Measurements from ENCODE around the gene RFX4. TPM values are rescaled to one million over a fixed set of nuclear protein-coding genes. Genes with fewer than 3 reads are reported as not detected.

The RFX4 gene
- total RNA-seq, 1 experiment from 2014 or later: not detected

DNA sequence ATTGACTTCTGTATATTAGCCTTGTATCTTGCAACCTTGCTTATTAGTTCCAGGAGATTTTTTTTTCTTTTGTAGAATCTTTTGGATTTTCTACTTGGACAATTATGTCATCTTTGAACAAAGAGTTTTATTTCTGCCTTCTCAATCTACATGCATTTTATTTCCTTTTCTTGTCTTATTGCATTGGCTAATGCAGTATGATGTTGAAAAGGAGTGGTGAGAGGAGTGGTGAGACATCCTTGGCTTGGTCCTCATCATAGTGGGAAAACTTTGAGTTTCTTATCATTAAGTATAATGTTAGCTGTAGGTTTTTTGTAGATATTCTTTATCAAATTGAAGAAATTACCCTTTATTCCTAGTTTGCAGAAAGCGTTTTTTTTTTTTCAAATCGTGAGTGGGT lies 80.6 kb downstream of the RFX4 start:
- H3K9me2 ChIP-seq (ENCODE audit: insufficient read depth): no peaks in the 10 kb centered on the region
- CTCF ChIA-PET: no interaction called here
- H3K36me3 ChIP-seq (ENCODE audit: control insufficient read depth in 1 of 2, insufficient read depth in 2 of 2, low read length in 2 of 2): no peaks in the 10 kb centered on the region
- H3K4me3 ChIP-seq (replicated peaks in 1 of 2; ENCODE audit: low read depth in 1 of 2, low read length in 2 of 2): no peak overlapping the region
- no peaks in the 10 kb centered on the region for H3K4me1 ChIP-seq (ENCODE audit: control insufficient read depth in 1 of 2, insufficient read depth in 2 of 2, low read length in 2 of 2)
- no peak overlapping the region for H3K27ac ChIP-seq (ENCODE audit: low read depth, low read length)
- POLR2A ChIA-PET: no interaction called here
- no peak overlapping the region for H2AFZ ChIP-seq (ENCODE audit: low read depth, low read length, poor library complexity, severe bottlenecking)
- no peak for ATAC-seq
- no peaks in the 10 kb centered on the region for H4K20me1 ChIP-seq (ENCODE audit: insufficient read depth)
- H3K9me3 ChIP-seq (ENCODE audit: control insufficient read depth in 1 of 2, insufficient read depth in 1 of 2, low read depth in 1 of 2, low read length in 2 of 2): peaks cover 3 to 7% of the 10 kb centered on the region in 2 experiments; a peak in 2 of 4 replicates
- intact Hi-C loops (cut with micrococcal nuclease): no loop called here
- no peak for DNase-seq (ENCODE audit: low read depth, low spot score)
- no peak overlapping the region for H3K4me2 ChIP-seq (ENCODE audit: low read length)
- RAD21 ChIA-PET (ENCODE audit: low non-redundant PET in 1 of 2, low total read pairs in 2 of 2, uncharacterized antibody in 2 of 2, unreplicated experiment in 2 of 2): no interaction called here
- peaks cover 11% of the 10 kb centered on the region; the same call in 1 of the 2 replicates for H3K27me3 ChIP-seq (ENCODE audit: insufficient read depth, low read length)
- H3K9ac ChIP-seq (ENCODE audit: low read length): no peak overlapping the region
- TF ChIP-seq CBX3 (IDR thresholded peaks at IDR 0.05; ENCODE audit: low read depth): no peak
- no peak for TF ChIP-seq ZFX (IDR thresholded peaks at IDR 0.05)
- TF ChIP-seq JUND (IDR thresholded peaks at IDR 0.05): no peak
- TF ChIP-seq, protein P1, sequence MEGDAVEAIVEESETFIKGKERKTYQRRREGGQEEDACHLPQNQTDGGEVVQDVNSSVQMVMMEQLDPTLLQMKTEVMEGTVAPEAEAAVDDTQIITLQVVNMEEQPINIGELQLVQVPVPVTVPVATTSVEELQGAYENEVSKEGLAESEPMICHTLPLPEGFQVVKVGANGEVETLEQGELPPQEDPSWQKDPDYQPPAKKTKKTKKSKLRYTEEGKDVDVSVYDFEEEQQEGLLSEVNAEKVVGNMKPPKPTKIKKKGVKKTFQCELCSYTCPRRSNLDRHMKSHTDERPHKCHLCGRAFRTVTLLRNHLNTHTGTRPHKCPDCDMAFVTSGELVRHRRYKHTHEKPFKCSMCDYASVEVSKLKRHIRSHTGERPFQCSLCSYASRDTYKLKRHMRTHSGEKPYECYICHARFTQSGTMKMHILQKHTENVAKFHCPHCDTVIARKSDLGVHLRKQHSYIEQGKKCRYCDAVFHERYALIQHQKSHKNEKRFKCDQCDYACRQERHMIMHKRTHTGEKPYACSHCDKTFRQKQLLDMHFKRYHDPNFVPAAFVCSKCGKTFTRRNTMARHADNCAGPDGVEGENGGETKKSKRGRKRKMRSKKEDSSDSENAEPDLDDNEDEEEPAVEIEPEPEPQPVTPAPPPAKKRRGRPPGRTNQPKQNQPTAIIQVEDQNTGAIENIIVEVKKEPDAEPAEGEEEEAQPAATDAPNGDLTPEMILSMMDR (IDR thresholded peaks at IDR 0.05 in 2 of 3, conservative IDR thresholded peaks at IDR 0.05 in 1 of 3; ENCODE audit: borderline replicate concordance in 1 of 3, insufficient read depth in 1 of 3, low read depth in 2 of 3, low read length in 2 of 3): no peak
- no peak for TF ChIP-seq ZNF274 (IDR thresholded peaks at IDR 0.05; ENCODE audit: low read depth, low read length)
- TF ChIP-seq TCF7L2 (IDR thresholded peaks at IDR 0.05; ENCODE audit: borderline replicate concordance, extremely low read depth, insufficient read depth, insufficient read length): no peak
- no peak for TF ChIP-seq YY1 (IDR thresholded peaks at IDR 0.05; ENCODE audit: extremely low read depth, insufficient replicate concordance, low read depth, low read length)
- TF ChIP-seq REST (IDR thresholded peaks at IDR 0.05; ENCODE audit: low read depth): no peak
- TF ChIP-seq SRF (IDR thresholded peaks at IDR 0.05; ENCODE audit: low read depth): no peak
- TF ChIP-seq POLR2A (IDR thresholded peaks at IDR 0.05; ENCODE audit: borderline replicate concordance, extremely low read depth, insufficient read depth, insufficient read length): no peak
- no peak for TF ChIP-seq EGR1 (IDR thresholded peaks at IDR 0.05; ENCODE audit: low read depth)
- TF ChIP-seq ELF1 (IDR thresholded peaks at IDR 0.05; ENCODE audit: borderline replicate concordance, low read depth): no peak
- no peak for TF ChIP-seq EZH2 (IDR thresholded peaks at IDR 0.05)
- TF ChIP-seq RAD21 (IDR thresholded peaks at IDR 0.05; ENCODE audit: low read depth): no peak
- no peak for TF ChIP-seq MAX (IDR thresholded peaks at IDR 0.05)
- TF ChIP-seq, protein P2, sequence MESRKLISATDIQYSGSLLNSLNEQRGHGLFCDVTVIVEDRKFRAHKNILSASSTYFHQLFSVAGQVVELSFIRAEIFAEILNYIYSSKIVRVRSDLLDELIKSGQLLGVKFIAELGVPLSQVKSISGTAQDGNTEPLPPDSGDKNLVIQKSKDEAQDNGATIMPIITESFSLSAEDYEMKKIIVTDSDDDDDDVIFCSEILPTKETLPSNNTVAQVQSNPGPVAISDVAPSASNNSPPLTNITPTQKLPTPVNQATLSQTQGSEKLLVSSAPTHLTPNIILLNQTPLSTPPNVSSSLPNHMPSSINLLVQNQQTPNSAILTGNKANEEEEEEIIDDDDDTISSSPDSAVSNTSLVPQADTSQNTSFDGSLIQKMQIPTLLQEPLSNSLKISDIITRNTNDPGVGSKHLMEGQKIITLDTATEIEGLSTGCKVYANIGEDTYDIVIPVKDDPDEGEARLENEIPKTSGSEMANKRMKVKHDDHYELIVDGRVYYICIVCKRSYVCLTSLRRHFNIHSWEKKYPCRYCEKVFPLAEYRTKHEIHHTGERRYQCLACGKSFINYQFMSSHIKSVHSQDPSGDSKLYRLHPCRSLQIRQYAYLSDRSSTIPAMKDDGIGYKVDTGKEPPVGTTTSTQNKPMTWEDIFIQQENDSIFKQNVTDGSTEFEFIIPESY (IDR thresholded peaks at IDR 0.05; ENCODE audit: extremely low read depth, insufficient replicate concordance, low read length): no peak
- no peak for TF ChIP-seq CEBPB (IDR thresholded peaks at IDR 0.05; ENCODE audit: low read depth)
- H3K79me2 ChIP-seq (ENCODE audit: insufficient read depth, low read length): no peaks in the 10 kb centered on the region
- no TSS peak for BruUV-seq (replicated peaks)

Measured in HCT116 (cell line).